Left renal cortex interstitium (tissue), 4 donors: ENCODE results near the gene SUCLG2. TPM values are rescaled to one million over a fixed set of nuclear protein-coding genes. Genes with fewer than 3 reads are reported as not detected.
"Not testable (repeated sequence)": the region's sequence is repeated elsewhere in the genome, so short reads cannot be mapped to it uniquely, and the experiment has no call there.

Experiments
- DNase-seq, 4 donors: peaks; one replicate each; pipeline ENCODE4 v3.0.0-alpha.2; 2013; ENCODE audit warnings: low read depth in 4 of 4, low spot score in 2 of 4, missing footprints in 1 of 4
- polyA plus RNA-seq, 4 donors: library from polyadenylated mRNA; unstranded; fragments of 120-200 nt; gene quantifications; one replicate each; pipeline ENCODE4 v1.2.1, GENCODE V29; 2013; ENCODE audit not compliant: insufficient read length in 4 of 4

The SUCLG2 gene
- polyA plus RNA-seq, 4 donors, result 65.6 to 98.8 (median 75.4) TPM

- DNase-seq, result no peak
These were observed 90.4 kb downstream of the SUCLG2 start for GRCh38 chr3:67564008-67564407.

GRCh38 chr3:67561667-67562394, 92.6 kb downstream of the SUCLG2 start:
- no peak for DNase-seq

- no peak for DNase-seq
These were observed 93.1 kb downstream of the SUCLG2 start for GRCh38 chr3:67561266-67561665.

GRCh38 chr3:67559029-67559605, 95.3 kb downstream of the SUCLG2 start:
- no peak for DNase-seq

GRCh38 chr3:67558426-67558825, 96.0 kb downstream of the SUCLG2 start:
- no peak for DNase-seq

GRCh38 chr3:67557848-67558355, 96.5 kb downstream of the SUCLG2 start:
- no peak for DNase-seq

GRCh38 chr3:67551361-67552016, 102.9 kb downstream of the SUCLG2 start:
- DNase-seq, result no peak

- DNase-seq, result no peak
These were observed 103.9 kb downstream of the SUCLG2 start for GRCh38 chr3:67550541-67550940.

- DNase-seq, result not testable (repeated sequence)
These were observed 111.7 kb downstream of the SUCLG2 start for GRCh38 chr3:67542502-67543250.

- no peak for DNase-seq
These were observed 114.1 kb downstream of the SUCLG2 start for GRCh38 chr3:67540198-67540894.

- DNase-seq, result not testable (repeated sequence)
These were observed 117.2 kb downstream of the SUCLG2 start for GRCh38 chr3:67537203-67537602.

GRCh38 chr3:67535006-67535405, 119.4 kb downstream of the SUCLG2 start:
- DNase-seq, result no peak

- DNase-seq, result no peak
These were observed 119.8 kb downstream of the SUCLG2 start for GRCh38 chr3:67534594-67534993.

GRCh38 chr3:67531181-67532101, 123.0 kb downstream of the SUCLG2 start:
- DNase-seq, result no peak

GRCh38 chr3:67529915-67530314, 124.5 kb downstream of the SUCLG2 start:
- DNase-seq, result no peak

GRCh38 chr3:67529337-67529736, 125.1 kb downstream of the SUCLG2 start:
- no peak for DNase-seq

GRCh38 chr3:67526246-67526645, 128.2 kb downstream of the SUCLG2 start:
- DNase-seq, result no peak

GRCh38 chr3:67524046-67524445, 130.4 kb downstream of the SUCLG2 start:
- no peak for DNase-seq

GRCh38 chr3:67522081-67522480, 132.3 kb downstream of the SUCLG2 start:
- no peak for DNase-seq
